Lower leg skin (tissue), 3 donors: ENCODE data around the gene COA8.

Experiments used
- CTCF ChIP-seq, 3 donors: fragments of 450-650 bp; IDR thresholded peaks; one replicate each; pipeline ENCODE4 v1.5.1; 2016; ENCODE audit warnings: antibody characterized with exemption in 3 of 3, mild to moderate bottlenecking in 3 of 3, moderate library complexity in 2 of 3
- POLR2A ChIP-seq, 2 donors: fragments of 450-650 bp; IDR thresholded peaks; one replicate each; pipeline ENCODE4 v1.6.1; 2016 to 2017; ENCODE audit warnings: antibody characterized with exemption in 2 of 2, mild to moderate bottlenecking in 1 of 2, moderate library complexity in 1 of 2

DNA sequence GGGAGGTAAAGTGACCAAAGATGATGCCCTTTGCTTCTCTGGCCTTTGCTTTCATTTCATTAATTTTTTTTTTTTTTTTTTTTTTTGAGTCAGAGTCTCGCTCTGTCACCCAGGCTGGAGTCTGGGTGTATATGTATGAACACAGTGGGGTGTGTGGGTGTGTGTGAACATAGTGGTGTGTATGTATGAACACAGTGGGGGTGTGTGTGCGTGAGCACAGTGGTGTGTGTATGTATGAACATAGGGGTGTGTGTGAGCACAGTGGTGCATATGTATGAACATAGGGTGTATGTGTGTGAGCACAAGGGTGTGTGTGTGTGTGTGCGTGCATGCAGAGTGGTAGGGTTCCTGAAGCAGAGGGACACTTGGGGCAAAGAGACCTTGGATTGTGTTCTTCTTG, 75.8 kb downstream of the COA8 start:
- no peak for TF ChIP-seq CTCF (IDR thresholded peaks at IDR 0.05)
- no peak for TF ChIP-seq POLR2A (IDR thresholded peaks at IDR 0.05)
